Activated CD4-positive, alpha-beta T cell treated with anti-CD3 and anti-CD28 coated beads, Interleukin-2, amount 50 U/mL, for 4 hours (primary cell): Measurements from ENCODE around the gene MYLK2.
"Not testable (repeated sequence)": the region's sequence is repeated elsewhere in the genome, so short reads cannot be mapped to it uniquely, and the experiment has no call there.

Source experiments
- DNase-seq, 2 experiments: peaks; one replicate each; pipeline ENCODE4 v3.0.0-alpha.2; 2020

The MYLK2 gene

GRCh38 chr20:31816221-31816620 is 2.9 kb upstream of the MYLK2 start:
- no peak for DNase-seq

GRCh38 chr20:31817461-31817860 is 1.7 kb upstream of the MYLK2 start:
- no peak for DNase-seq

DNA sequence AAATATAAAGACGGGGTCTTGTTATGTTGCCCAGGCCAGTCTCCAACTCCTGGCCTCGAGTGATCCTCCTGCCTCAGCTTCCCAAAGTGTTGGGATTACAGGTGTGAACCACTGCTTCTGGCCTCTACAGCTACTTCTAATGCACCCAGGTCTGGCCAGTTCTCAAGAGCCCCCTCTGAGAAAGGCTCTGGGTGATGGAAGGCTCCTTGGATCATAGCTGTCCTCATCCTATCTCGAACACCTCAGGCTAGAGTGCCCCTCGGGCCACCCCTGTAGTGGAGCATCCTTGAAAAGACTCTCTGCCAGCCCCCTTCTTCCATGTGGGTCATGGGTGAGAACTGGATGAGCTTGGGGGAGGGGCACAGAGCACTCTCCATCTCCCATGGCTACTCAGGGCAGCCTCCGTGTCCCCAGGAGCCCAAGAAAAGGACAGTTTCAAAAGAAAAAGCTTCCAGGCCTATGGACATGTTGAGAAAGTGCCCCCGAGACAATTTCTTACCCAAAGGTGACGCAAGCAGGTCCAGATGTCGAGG is 714 bp upstream of the MYLK2 start:
- no peak for DNase-seq

DNA sequence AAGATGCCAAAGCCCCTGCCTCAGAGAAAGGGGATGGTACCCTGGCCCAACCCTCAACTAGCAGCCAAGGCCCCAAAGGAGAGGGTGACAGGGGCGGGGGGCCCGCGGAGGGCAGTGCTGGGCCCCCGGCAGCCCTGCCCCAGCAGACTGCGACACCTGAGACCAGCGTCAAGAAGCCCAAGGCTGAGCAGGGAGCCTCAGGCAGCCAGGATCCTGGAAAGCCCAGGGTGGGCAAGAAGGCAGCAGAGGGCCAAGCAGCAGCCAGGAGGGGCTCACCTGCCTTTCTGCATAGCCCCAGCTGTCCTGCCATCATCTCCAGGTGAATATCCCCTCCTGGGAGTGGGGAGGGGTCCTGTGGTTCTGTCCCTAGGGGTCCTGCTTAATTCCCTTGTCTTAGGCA is 1.1 kb downstream of the MYLK2 start:
- no peak for DNase-seq

DNA sequence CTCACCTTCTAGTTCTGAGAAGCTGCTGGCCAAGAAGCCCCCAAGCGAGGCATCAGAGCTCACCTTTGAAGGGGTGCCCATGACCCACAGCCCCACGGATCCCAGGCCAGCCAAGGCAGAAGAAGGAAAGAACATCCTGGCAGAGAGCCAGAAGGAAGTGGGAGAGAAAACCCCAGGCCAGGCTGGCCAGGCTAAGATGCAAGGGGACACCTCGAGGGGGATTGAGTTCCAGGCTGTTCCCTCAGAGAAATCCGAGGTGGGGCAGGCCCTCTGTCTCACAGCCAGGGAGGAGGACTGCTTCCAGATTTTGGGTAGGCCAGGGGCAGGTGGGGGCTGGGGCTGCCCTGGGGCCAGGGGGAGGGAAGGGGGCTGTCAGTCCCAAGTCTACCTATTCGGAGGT is 2.3 kb downstream of the MYLK2 start:
- no peak for DNase-seq

GRCh38 chr20:31822421-31823330 is 3.5 kb downstream of the MYLK2 start:
- DNase-seq, result peak; percentile 62

DNA sequence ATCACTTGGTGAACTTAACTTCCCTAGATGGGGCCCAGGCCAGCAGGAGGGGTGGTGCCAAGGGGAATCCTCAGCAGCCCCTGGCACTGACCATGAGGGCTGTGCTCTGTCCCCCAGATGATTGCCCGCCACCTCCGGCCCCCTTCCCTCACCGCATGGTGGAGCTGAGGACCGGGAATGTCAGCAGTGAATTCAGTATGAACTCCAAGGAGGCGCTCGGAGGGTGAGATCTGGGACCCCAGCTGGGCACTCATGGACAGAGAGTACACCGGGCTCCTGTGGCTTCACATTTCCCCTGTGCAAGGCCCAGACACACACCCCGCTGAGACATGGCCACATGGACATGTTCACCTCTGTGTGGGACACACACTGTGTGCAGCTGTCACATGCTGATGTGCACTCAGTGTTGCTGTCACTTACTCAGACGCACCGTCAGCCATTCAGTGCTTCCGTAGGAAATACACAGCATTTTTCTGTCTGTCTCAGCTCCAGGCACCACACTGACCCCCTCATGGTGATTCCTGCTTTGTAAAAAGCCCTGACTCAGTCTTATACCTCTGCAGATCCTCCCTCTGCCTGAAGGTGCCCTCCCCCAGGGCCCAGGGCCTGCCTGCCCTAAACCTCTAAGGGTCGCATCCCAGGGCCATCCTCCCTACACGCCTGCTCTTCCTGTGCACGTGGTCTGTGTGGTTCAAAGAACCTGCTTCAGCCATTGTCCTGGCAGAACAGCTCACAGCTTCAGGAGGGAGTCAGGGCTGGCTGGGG is 4.4 kb downstream of the MYLK2 start:
- DNase-seq, result no peak

GRCh38 chr20:31824125-31824485 is 4.9 kb downstream of the MYLK2 start:
- DNase-seq, result no peak

DNA sequence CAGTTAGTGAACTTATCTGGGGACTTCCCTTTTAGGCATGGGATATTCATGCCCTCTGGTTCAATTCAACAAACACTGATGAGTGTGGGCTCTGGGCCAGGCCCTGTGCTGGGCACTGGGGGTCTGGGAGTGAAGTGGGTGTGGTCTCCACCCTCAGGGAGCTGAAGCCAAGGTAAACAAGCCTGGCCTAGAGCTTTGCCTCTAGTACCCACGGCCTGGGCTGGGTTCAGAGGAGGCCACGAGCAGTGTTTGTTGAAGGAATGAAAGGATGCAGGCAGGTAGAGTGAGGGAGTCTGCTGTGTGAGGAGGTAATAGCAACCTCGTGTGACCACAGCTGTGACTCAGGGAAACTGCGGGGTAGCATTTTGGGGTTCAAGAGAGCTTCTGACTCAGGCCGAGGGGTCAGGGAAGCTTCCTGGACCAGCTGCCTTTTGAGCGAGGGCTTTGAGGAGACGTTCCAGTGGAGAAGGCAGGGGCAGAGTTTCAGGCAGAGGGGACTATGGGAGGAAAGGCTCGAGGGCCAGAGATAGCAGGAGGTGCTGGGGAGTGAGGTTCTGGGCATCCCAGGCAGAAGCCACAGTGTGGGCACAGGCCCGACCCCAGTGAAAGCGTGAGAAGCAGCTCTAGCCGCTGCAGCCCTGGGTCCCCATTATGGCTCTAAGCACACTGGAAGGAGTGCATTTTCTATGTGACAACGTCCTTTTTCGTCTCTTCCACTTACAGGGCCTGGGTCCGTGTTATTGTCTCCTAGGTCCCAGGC is 5.6 kb downstream of the MYLK2 start:
- DNase-seq, result no peak

DNA sequence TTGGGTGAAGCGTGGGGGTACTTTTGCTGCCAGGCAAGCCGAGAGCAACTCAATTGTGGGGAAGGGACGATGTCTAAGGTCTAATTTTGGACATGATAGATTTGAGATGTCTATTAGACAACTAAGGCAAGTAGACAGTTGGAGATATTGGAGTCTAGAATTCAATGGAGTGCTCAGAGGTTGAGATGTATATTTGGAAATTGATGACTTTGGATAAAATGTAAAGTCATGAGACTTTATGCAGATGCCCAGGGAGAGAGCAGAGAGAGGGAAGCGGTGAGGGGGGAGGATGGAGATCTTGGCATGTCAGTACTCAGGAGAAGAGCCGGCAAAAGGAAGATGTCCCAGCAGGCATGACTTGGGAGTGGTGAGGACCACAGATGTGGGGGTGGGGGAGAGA is 6.9 kb downstream of the MYLK2 start:
- DNase-seq, result no peak

GRCh38 chr20:31827059-31827458 is 7.9 kb downstream of the MYLK2 start:
- no peak for DNase-seq

- DNase-seq, result not testable (repeated sequence)
Observed at GRCh38 chr20:31828016-31828415, 8.9 kb downstream of the MYLK2 start.

DNA sequence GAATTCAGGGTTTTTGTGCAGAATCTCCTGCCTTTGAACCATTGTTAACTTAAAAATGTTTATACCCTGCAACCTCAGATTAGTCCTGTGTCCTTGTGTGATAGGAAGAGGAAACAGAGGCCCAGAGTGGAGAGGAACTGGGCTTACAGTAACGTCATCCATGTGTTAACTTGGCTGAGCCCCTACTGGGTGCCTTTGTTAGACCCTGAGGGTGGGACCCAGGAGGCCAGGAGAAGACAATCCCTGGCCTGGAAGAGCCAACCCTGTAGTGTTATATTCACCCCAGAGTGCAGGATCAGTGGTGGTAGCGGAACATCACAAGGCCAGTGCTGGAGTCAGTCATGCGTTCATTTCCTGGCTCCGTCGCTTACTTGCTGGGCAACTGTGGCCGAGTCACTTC is 10.6 kb downstream of the MYLK2 start:
- no peak for DNase-seq

- no peak for DNase-seq
Observed at GRCh38 chr20:31830406-31830981, 11.3 kb downstream of the MYLK2 start.

DNA sequence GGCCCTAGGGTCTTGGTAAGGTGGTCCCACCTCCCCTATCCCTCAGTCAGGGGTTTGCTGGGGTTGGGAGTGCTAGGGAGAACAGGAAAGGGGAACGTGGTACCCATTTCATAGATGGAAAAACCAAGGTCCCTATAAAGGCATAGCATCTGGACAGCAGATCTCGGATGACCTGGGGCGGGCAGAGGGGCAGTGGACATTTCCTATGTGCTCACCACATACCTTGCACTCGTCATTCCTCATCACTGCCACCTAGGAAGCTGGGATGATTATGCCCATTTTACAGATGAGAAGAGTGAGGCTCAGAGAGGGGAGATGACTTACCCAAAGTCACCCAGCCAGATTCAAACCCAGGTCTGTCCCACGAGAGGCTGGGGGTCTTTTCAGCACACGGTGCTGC is 12.1 kb downstream of the MYLK2 start:
- DNase-seq, result no peak

DNA sequence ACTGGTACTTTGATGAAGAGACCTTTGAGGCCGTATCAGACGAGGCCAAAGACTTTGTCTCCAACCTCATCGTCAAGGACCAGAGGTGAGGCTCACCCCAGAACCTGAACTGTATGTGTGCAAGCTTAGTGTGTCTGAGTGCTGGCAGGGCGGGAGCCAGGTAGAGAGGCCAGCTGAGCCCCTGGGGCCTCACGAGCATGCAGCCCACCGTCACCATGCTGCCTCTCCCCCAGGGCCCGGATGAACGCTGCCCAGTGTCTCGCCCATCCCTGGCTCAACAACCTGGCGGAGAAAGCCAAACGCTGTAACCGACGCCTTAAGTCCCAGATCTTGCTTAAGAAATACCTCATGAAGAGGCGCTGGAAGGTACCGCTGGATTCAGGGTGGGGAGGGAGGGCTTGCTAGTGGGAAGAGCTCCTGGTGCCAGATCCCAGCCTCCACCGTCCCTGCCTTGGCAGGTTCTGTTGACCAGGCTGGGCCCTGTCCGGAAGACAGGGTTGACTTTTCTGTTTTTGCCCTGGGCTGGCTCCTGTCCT is 12.7 kb downstream of the MYLK2 start:
- DNase-seq, result no peak

- DNase-seq, result peak; percentile 41 to 50
Observed at GRCh38 chr20:31833130-31833930, 14.2 kb downstream of the MYLK2 start.

- no peak for DNase-seq
Observed at GRCh38 chr20:31833931-31834521, 14.9 kb downstream of the MYLK2 start.

GRCh38 chr20:31835554-31835953 is 16.4 kb downstream of the MYLK2 start:
- no peak for DNase-seq

DNA sequence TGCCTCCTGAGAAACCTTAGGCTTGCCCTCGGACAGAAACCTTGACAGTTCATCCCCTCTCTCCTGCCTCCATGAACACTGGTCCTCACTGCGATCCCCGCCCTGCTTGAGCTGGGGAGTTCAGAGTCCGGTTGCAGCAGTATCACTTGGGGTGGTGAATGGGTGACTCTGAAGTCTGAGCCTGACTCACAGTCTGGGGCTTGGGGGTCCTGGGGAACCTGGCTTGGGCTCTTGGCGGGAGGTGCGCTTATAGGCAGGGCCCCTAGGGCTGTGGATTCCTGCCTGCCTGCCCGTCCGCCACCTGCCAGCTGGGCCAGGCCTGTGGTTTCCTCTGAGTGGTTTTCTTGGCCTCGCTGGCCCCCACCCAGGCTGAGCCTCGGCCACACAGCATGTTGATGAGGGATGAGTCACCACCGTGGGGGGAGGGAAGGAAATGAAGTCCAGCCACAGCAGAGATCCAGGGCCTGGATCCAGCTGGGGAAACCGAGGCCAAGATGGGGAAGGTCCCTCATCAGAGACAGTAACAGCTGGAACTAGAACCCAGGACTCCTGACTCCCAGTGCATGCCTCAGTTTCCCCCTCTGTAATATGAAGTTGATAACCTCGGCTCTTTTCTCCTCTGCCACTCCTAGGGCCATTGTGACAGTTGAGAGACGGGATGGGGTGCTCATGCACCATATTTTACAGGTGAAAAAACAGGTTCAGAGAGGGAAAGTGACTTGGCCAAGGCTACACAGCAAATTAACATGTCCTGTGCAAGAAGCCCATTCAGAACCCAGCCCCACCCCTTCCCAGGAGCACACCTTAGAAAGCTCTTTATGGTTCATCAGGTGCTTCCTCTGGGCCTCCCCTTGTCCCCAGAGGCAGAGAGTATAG is 17.1 kb downstream of the MYLK2 start:
- no peak for DNase-seq
